ENCODE measurements around the gene TFB1M.
"Not testable (repeated sequence)": the region's sequence is repeated elsewhere in the genome, so short reads cannot be mapped to it uniquely, and the experiment has no call there.

Gene TFB1M

GRCh38 chr6:155219858-155220301, 94.4 kb downstream of the TFB1M start:
- H3K4me3 ChIP-seq (ENCODE audit: low read depth, low read length) = no peak overlapping the region
- DNase-seq (ENCODE audit: low read depth) = no peak
- TF ChIP-seq, protein P1, sequence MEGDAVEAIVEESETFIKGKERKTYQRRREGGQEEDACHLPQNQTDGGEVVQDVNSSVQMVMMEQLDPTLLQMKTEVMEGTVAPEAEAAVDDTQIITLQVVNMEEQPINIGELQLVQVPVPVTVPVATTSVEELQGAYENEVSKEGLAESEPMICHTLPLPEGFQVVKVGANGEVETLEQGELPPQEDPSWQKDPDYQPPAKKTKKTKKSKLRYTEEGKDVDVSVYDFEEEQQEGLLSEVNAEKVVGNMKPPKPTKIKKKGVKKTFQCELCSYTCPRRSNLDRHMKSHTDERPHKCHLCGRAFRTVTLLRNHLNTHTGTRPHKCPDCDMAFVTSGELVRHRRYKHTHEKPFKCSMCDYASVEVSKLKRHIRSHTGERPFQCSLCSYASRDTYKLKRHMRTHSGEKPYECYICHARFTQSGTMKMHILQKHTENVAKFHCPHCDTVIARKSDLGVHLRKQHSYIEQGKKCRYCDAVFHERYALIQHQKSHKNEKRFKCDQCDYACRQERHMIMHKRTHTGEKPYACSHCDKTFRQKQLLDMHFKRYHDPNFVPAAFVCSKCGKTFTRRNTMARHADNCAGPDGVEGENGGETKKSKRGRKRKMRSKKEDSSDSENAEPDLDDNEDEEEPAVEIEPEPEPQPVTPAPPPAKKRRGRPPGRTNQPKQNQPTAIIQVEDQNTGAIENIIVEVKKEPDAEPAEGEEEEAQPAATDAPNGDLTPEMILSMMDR (conservative IDR thresholded peaks at IDR 0.05; ENCODE audit: low read depth, low read length) = no peak

DNA sequence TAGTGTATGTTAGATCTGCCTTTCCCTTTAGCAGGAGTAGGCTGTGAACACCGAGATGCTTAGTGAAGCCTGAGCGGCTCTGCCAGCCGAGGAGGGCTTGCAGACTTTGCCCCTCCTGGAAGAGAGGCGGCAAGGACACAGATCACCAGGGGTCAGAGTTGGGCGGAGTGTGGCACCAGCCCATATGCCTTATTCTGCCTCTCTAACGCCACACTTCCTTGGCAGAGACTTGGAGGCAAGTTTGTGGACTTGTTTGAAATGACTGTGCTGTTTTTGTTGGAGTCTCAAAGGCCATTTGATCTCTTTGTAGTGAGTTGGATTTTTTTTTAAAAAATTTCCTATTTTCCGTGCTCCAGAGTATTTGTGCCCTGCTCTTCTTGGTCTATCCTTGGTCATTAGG, 95.0 kb downstream of the TFB1M start:
- H3K4me3 ChIP-seq (ENCODE audit: low read depth, low read length) = no peak overlapping the region
- TF ChIP-seq, protein P1 (conservative IDR thresholded peaks at IDR 0.05; ENCODE audit: low read depth, low read length) = no peak
- DNase-seq (ENCODE audit: low read depth) = no peak

GRCh38 chr6:155218711-155219110, 95.6 kb downstream of the TFB1M start:
- DNase-seq (ENCODE audit: low read depth); H3K4me3 ChIP-seq (ENCODE audit: low read depth, low read length): not testable (repeated sequence)

GRCh38 chr6:155216312-155217046, 97.8 kb downstream of the TFB1M start:
- no peak overlapping the region for H3K4me3 ChIP-seq (ENCODE audit: low read depth, low read length)

GRCh38 chr6:155215906-155216305, 98.4 kb downstream of the TFB1M start:
- TF ChIP-seq, protein P1 (conservative IDR thresholded peaks at IDR 0.05; ENCODE audit: low read depth, low read length) = no peak
- no peak overlapping the region for H3K4me3 ChIP-seq (ENCODE audit: low read depth, low read length)
- DNase-seq (ENCODE audit: low read depth) = no peak

More at GRCh38 chr6:155216312-155217046, 97.8 kb downstream of the TFB1M start:
- TF ChIP-seq, protein P1 (conservative IDR thresholded peaks at IDR 0.05; ENCODE audit: low read depth, low read length) = no peak
- DNase-seq (ENCODE audit: low read depth) = no peak

GRCh38 chr6:155213611-155214372, 100.5 kb downstream of the TFB1M start:
- no peak overlapping the region for H3K4me3 ChIP-seq (ENCODE audit: low read depth, low read length)
- TF ChIP-seq, protein P1 (conservative IDR thresholded peaks at IDR 0.05; ENCODE audit: low read depth, low read length) = no peak

GRCh38 chr6:155212616-155213380, 101.5 kb downstream of the TFB1M start:
- no peak for DNase-seq (ENCODE audit: low read depth)
- TF ChIP-seq, protein P1 (conservative IDR thresholded peaks at IDR 0.05; ENCODE audit: low read depth, low read length) = no peak
- no peak overlapping the region for H3K4me3 ChIP-seq (ENCODE audit: low read depth, low read length)

More at GRCh38 chr6:155213611-155214372, 100.5 kb downstream of the TFB1M start:
- DNase-seq (ENCODE audit: low read depth) = no peak
